GM23338 (cell line): ENCODE results near the gene PITX1.

Source experiments
- CREB1 ChIP-seq: fragments of 250-450 bp; sonication (Bioruptor Pico); IDR thresholded peaks from 2 replicates; pipeline ENCODE4 v1.5.0; 2020; ENCODE audit warnings: low read depth, mild to moderate bottlenecking, moderate library complexity
- CTCF ChIP-seq, 2 experiments: fragments of 200-600 bp in 1 of 2; sonication (generic) in 1 of 2; conservative IDR thresholded peaks; 2 replicates each; pipeline versions ENCODE4 v1.5.1 to v1.6.1; 2016 to 2017; ENCODE audit warnings: antibody characterized with exemption in 2 of 2, low read depth in 2 of 2, mild to moderate bottlenecking in 2 of 2, moderate library complexity in 1 of 2
- ETS1 ChIP-seq: IDR thresholded peaks from 2 replicates; pipeline ENCODE4 v1.6.1; 2016; ENCODE audit warnings: antibody characterized with exemption
- EZH2 ChIP-seq: fragments of 200-600 bp; sonication (generic); IDR thresholded peaks from one replicate; pipeline ENCODE4 v1.8.0; 2017; ENCODE audit warnings: antibody characterized with exemption, mild to moderate bottlenecking, low read depth; ENCODE audit not compliant: unreplicated experiment
- EZH2phosphoT487 ChIP-seq: fragments of 200-600 bp; sonication (generic); IDR thresholded peaks from one replicate; pipeline ENCODE4 v1.8.1; 2018; ENCODE audit warnings: antibody characterized with exemption; ENCODE audit not compliant: unreplicated experiment
- POLR2AphosphoS5 ChIP-seq: IDR thresholded peaks from 2 replicates; pipeline ENCODE4 v1.6.1; 2016; ENCODE audit warnings: antibody characterized with exemption, low read depth
- REST ChIP-seq: IDR thresholded peaks from one replicate; pipeline ENCODE4 v1.6.1; 2018; ENCODE audit warnings: antibody characterized with exemption; ENCODE audit not compliant: unreplicated experiment
- STAT1 ChIP-seq: IDR thresholded peaks from one replicate; pipeline ENCODE4 v1.6.1; 2016; ENCODE audit warnings: antibody characterized with exemption; ENCODE audit not compliant: unreplicated experiment

GRCh38 chr5:134994560-134995156 is 39.4 kb downstream of the PITX1 start:
- TF ChIP-seq CREB1 (CRISPR knock-in tag) (no peak), POLR2AphosphoS5 (no peak), REST (no peak), ETS1 (no peak), CTCF (conservative IDR thresholded peaks at IDR 0.05; ENCODE audit: low read depth in 2 of 2) (no peak), EZH2 (no peak), EZH2phosphoT487 (no peak), STAT1 (no peak)
